IMR-90 (cell line): ENCODE data around the gene SPP1. TPM values are rescaled to one million over a fixed set of nuclear protein-coding genes. Genes with fewer than 3 reads are reported as not detected.
A peak's percentile ranks its signal among the peaks of the same experiment; 100 is the strongest.

Experiments
- ATAC-seq: fragments of 200-7000 bp; cut with Tn5 transposase; 2 replicates; pipeline ENCODE4 v1.9.1; 2020; ENCODE audit warnings: low read depth, mild to moderate bottlenecking, moderate library complexity
- BruUV-seq: library from RNA; stranded (reverse); fragments of 400-500 nt; replicated peaks from 2 replicates; lab custom pipeline; 2021; lab: Mats Ljungman, UMichigan
- CTCF ChIA-PET: fragments of 300-600 bp; formaldehyde crosslinking; extraction: SDS; loops from one replicate; lab custom pipeline; 2021; ENCODE audit warnings: antibody characterized with exemption; lab: Yijun Ruan, JAX
- POLR2A ChIA-PET: fragments of 300-600 bp; sonication (Branson Sonifier 250); formaldehyde crosslinking; loops from one replicate; lab custom pipeline; 2022; ENCODE audit warnings: antibody characterized with exemption; ENCODE audit not compliant: unreplicated experiment; lab: Charles Lee
- DNase-seq: peaks from one replicate; pipeline ENCODE4 v3.0.0; 2013
- H2AFZ ChIP-seq: replicated peaks from 2 replicates; pipeline ENCODE3; 2013; ENCODE audit warnings: low read length, mild to moderate bottlenecking; ENCODE audit not compliant: poor library complexity
- H2AK5ac ChIP-seq: 2 replicates; pipeline ENCODE4 v1.6.1; 2013; ENCODE audit warnings: low read depth, low read length, inconsistent platforms
- H2AK9ac ChIP-seq: replicated peaks from 2 replicates; pipeline ENCODE3; 2013; ENCODE audit warnings: mild to moderate bottlenecking, low read depth, low read length, moderate library complexity; ENCODE audit not compliant: poor library complexity
- H2BK120ac ChIP-seq: 2 replicates; pipeline ENCODE4 v1.6.1; 2013; ENCODE audit warnings: low read depth, low read length, inconsistent platforms
- H2BK15ac ChIP-seq: 3 replicates; pipeline ENCODE4 v1.6.1; 2013; ENCODE audit warnings: low read depth, low read length, inconsistent platforms
- H2BK20ac ChIP-seq: 2 replicates; pipeline ENCODE4 v1.6.1; 2013; ENCODE audit warnings: low read depth, mild to moderate bottlenecking, inconsistent platforms, low read length, moderate library complexity
- H2BK5ac ChIP-seq: 2 replicates; pipeline ENCODE4 v1.6.1; 2013; ENCODE audit warnings: mild to moderate bottlenecking, low read depth, low read length, inconsistent platforms; ENCODE audit not compliant: poor library complexity, severe bottlenecking
- H3K14ac ChIP-seq: replicated peaks from 2 replicates; pipeline ENCODE4 v1.6.1; 2013; ENCODE audit warnings: low read depth, low read length, inconsistent platforms
- H3K18ac ChIP-seq: 2 replicates; pipeline ENCODE4 v1.6.1; 2013; ENCODE audit warnings: low read depth, low read length, control low read depth
- H3K23ac ChIP-seq: 2 replicates; pipeline ENCODE4 v1.6.1; 2013; ENCODE audit warnings: low read depth, low read length, inconsistent platforms
- H3K27ac ChIP-seq: 2 replicates; pipeline ENCODE4 v1.5.1; 2013; ENCODE audit warnings: mild to moderate bottlenecking, control low read depth, low read length; ENCODE audit not compliant: insufficient read depth
- H3K27me3 ChIP-seq: 2 replicates; pipeline ENCODE4 v1.6.1; 2013; ENCODE audit warnings: low read length; ENCODE audit not compliant: control insufficient read depth, insufficient read depth
- H3K36me3 ChIP-seq: 2 replicates; pipeline ENCODE4 v1.6.1; 2013; ENCODE audit warnings: low read length, mixed read lengths; ENCODE audit not compliant: control insufficient read depth, insufficient read depth
- H3K4ac ChIP-seq: 2 replicates; pipeline ENCODE4 v1.6.1; 2013; ENCODE audit warnings: low read depth, low read length, inconsistent platforms
- H3K4me1 ChIP-seq: 2 replicates; pipeline ENCODE4 v1.6.1; 2013; ENCODE audit warnings: low read length, mixed read lengths; ENCODE audit not compliant: control insufficient read depth, insufficient read depth
- H3K4me2 ChIP-seq: 2 replicates; pipeline ENCODE4 v1.6.1; 2013; ENCODE audit warnings: low read depth, mild to moderate bottlenecking, control low read depth, low read length, moderate library complexity
- H3K4me3 ChIP-seq: 2 replicates; pipeline ENCODE4 v1.5.1; 2013; ENCODE audit warnings: low read depth, mild to moderate bottlenecking, control low read depth, low read length, moderate library complexity; ENCODE audit not compliant: insufficient read depth
- H3K56ac ChIP-seq: 2 replicates; pipeline ENCODE4 v1.6.1; 2013; ENCODE audit warnings: low read length, inconsistent platforms; ENCODE audit not compliant: insufficient read depth; ENCODE audit errors: extremely low read depth
- H3K79me1 ChIP-seq, 2 experiments: 2 replicates each; pipeline ENCODE4 v1.6.1; 2013; ENCODE audit warnings: low read length in 2 of 2, inconsistent platforms in 1 of 2, low read depth in 1 of 2
- H3K9ac ChIP-seq: 2 replicates; pipeline ENCODE4 v1.6.1; 2013; ENCODE audit warnings: low read depth, low read length, control low read depth
- H3K9me1 ChIP-seq: 2 replicates; pipeline ENCODE4 v1.6.1; 2013; ENCODE audit warnings: low read length, inconsistent platforms; ENCODE audit not compliant: insufficient read depth
- H3K9me3 ChIP-seq: 2 replicates; pipeline ENCODE4 v1.6.1; 2013; ENCODE audit warnings: low read length; ENCODE audit not compliant: control insufficient read depth, insufficient read depth
- H4K20me1 ChIP-seq: 2 replicates; pipeline ENCODE4 v1.6.1; 2013; ENCODE audit warnings: low read length, inconsistent platforms; ENCODE audit not compliant: insufficient read depth
- H4K5ac ChIP-seq: 2 replicates; pipeline ENCODE4 v1.6.1; 2013; ENCODE audit warnings: mild to moderate bottlenecking, low read depth, low read length, control low read depth
- H4K8ac ChIP-seq, 2 experiments: 2 replicates each; pipeline ENCODE4 v1.6.1; 2013; ENCODE audit warnings: low read depth in 2 of 2, low read length in 2 of 2, control low read depth in 1 of 2, inconsistent platforms in 1 of 2
- H4K91ac ChIP-seq: 2 replicates; pipeline ENCODE4 v1.6.1; 2013; ENCODE audit warnings: low read depth, low read length, inconsistent platforms; ENCODE audit not compliant: insufficient read depth
- FOS ChIP-seq: fragments of 150-350 bp; IDR thresholded peaks from 2 replicates; pipeline ENCODE4 v1.6.1; 2016; ENCODE audit warnings: low read depth, low read length
- POLR2A ChIP-seq: IDR thresholded peaks from 2 replicates; pipeline ENCODE4 v1.6.1; 2012; ENCODE audit warnings: mild to moderate bottlenecking, low read depth, low read length
- RAD21 ChIP-seq: IDR thresholded peaks from 2 replicates; pipeline ENCODE4 v1.6.1; 2012; ENCODE audit warnings: low read length, improper control_type of control experiment
- WGBS, 2 experiments: methylation state at CpG; one replicate each; pipeline versions ENCODE4 v1.1.5 to v1.1.7; 2013; ENCODE audit warnings: missing lambda C conversion rate in 2 of 2; ENCODE audit not compliant: insufficient read length in 1 of 2; ENCODE audit errors: extremely low coverage in 2 of 2; 5-methylcytosine and 5-hydroxymethylcytosine counted together
- dilution Hi-C: fragments of 300-500 bp; cut with HindIII; formaldehyde crosslinking; loops from one replicate; pipeline ENCODE4 v1.14.3; 2018; ENCODE audit warnings: low sequenced_read_pairs; ENCODE audit not compliant: unreplicated experiment
- in situ Hi-C: fragments of 300-500 bp; cut with MboI; formaldehyde crosslinking; loops from 3 replicates; pipeline ENCODE4 v1.14.3; 2019; ENCODE audit warnings: low sequenced_read_pairs, inconsistent platforms, mixed read lengths
- intact Hi-C: fragments of 100-400 bp; cut with micrococcal nuclease; formaldehyde crosslinking; loops from 2 replicates; pipeline ENCODE4 v1.10.0; 2022
- polyA plus RNA-seq, 3 experiments: library from polyadenylated mRNA; depleted of rRNA; stranded (reverse); fragments of >200 nt; gene quantifications; 2 replicates each; pipeline ENCODE4 v1.2.3, GENCODE V29; 2012; ENCODE audit warnings: low replicate concordance in 1 of 3
- total RNA-seq: library from RNA; depleted of rRNA; stranded (reverse); fragments of >200 nt; gene quantifications from 2 replicates; pipeline ENCODE4 v1.2.3, GENCODE V29; 2012

Gene SPP1
- total and polyA plus RNA-seq, 2 of the 4 experiments (the other 2 are of a cell fraction): 0.18 to 0.50 TPM

DNA sequence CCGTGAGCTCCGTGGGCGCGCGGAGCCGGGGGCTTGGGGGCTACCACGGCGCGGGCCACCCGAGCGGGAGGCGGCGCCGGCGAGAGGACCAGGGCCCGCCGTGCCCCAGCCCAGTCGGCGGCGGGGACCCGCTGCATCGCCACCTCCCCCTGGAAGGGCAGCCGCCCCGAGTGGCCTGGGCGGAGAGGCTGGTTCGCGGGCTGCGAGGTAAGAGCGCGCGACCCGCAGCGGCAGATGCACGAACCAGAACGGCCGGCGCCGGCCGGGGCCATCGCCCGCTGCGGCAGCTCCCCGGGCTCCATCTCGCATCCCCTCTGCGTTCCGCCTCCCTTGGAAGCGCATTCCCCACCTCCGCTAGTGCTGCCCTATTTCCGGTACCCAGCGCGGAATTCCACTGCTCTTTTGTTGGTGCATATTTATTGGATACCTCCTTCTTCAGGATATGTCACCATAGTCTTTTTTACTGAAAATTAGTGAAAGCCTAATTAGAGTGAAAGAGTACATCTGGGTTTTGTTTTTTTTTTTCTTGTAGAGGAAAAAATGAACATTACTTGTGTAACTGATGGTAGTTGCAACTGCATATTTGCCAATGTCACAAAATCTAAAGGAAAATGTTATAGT lies 32.7 kb downstream of the SPP1 start:
- peaks cover 15 to 30% of the 10 kb centered on the region in 2 experiments; a peak in 3 of 4 replicates for H3K79me1 ChIP-seq
- CTCF ChIA-PET: interaction anchor here (1.0 kb wide), 1 partner anchor 204 kb away, joined by 3 read pairs; no protein-coding TSS in a partner anchor
- in situ Hi-C loops: no loop called here

More for the DNA sequence above, 32.7 kb downstream of the SPP1 start:
- Histone ChIP-seq H4K91ac (0 out of 2 replicates have a peak overlapping the region, but pooled peaks have one; percentile 17), H3K4me2 (peak overlapping the region; percentile 94), H4K5ac (no peak overlapping the region), H2BK5ac (peak overlapping the region; percentile 39), H4K20me1 (peaks cover 22% of the 10 kb centered on the region), H3K9me1 (peaks cover 3% of the 10 kb centered on the region; the same call in 1 of the 2 replicates), H3K9me3 (no peaks in the 10 kb centered on the region), H3K4me1 (peaks cover 13% of the 10 kb centered on the region; the same call in 1 of the 2 replicates), H2AK9ac (peak overlapping the region; percentile 86), H2AK5ac (peak overlapping the region; percentile 68), H2BK15ac (no peak overlapping the region), H3K14ac (peak overlapping the region; percentile 92), H4K8ac (peak overlapping the region in 1 of 2 experiments; percentile 60; a peak in 1 of 4 replicates), H3K27me3 (no peaks in the 10 kb centered on the region), H2BK20ac (no peak overlapping the region), H3K56ac (peak overlapping the region; percentile 79; the same call in 1 of the 2 replicates), H3K18ac (no peak overlapping the region), H3K27ac (peak overlapping the region; percentile 85), H3K4me3 (peak overlapping the region; percentile 93), H2BK120ac (peak overlapping the region; percentile 44), H3K36me3 (no peaks in the 10 kb centered on the region), H2AFZ (peak overlapping the region; percentile 94), H3K9ac (peak overlapping the region; percentile 85), H3K23ac (peak overlapping the region; percentile 93), H3K4ac (peak overlapping the region; percentile 57)
- ATAC-seq (peak; percentile 38), DNase-seq (peak; percentile 48)
- no TSS peak for BruUV-seq
- intact Hi-C loops: loop anchor here (5.0 kb wide), 1 partner anchor 36 kb away; no protein-coding TSS in a partner anchor
- 0% methylated on average over 7 of the region's 51 CpGs; no CpG with 5 or more reads in 1 of the 2 experiments for WGBS, 2 experiments
- TF ChIP-seq FOS: no peak
- TF ChIP-seq RAD21: no peak
- peak; percentile 40; the same call in 1 of the 2 replicates for TF ChIP-seq POLR2A
- POLR2A ChIA-PET: interaction anchor here (0.6 kb wide), 1 partner anchor 479 kb away, joined by 3 read pairs; the partner anchor contains the start of gene SPARCL1
- dilution Hi-C loops: no loop called here
